ENCODE measurements around the gene SLC24A4.

The SLC24A4 gene

DNA sequence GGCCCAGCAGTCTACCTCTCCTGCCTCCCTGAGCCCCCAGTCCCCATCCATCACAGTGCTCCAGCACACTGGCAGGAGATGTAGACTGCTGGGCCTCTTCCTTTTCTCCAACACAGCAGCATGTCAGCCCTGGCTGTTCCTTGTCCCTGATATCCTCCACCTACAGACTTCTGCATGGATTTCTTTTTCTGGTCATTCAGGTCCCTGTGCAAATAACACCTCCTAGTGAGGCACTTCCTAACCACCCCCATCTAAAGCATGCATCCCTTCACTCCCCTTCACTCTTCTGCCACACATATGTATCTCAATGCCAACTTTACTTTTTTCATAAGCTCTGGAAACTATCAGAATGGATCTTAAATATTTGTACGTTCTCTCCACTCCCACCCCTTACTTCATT is 81.5 kb downstream of the SLC24A4 start:
- no peak for DNase-seq (ENCODE audit: low spot score)

DNA sequence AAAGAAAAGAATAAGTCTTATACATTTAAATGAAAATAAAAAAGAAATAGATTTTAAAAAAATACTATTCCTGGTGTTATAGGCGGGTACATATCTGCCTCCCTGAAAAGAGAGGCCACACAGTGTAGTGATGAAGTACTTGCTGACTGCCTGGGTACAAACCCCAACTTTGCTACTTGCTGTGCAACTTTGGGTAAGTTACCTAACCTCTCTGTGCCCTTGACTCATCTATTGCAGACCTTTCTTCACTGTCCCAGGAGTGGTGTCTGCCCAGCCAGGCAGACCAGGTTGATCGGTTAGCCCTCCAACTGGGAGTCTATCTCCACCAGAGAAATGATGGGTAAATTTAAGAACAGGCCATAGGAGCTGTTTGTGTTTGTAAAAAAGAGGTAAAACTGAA is 82.0 kb downstream of the SLC24A4 start:
- no peak for DNase-seq (ENCODE audit: low spot score)

DNA sequence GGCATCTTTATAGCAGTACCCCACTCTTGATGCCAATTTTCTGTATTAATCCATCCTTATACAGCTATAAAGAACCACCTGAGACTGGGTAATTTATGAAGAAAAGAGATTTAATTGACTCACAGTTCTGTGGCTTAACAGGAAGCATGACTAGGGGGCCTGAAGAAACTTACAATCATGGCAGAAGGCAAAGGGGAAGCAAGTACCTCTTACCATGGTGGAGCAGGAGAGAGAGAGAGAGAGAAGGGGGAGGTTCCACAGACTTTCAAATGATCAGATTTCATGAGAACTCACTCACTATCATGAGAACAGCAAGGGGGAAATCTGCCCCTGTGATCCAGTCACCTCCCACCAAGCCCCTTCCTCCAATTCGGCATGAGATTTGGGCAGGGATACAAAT is 84.4 kb downstream of the SLC24A4 start:
- no peak for DNase-seq (ENCODE audit: low spot score)

DNA sequence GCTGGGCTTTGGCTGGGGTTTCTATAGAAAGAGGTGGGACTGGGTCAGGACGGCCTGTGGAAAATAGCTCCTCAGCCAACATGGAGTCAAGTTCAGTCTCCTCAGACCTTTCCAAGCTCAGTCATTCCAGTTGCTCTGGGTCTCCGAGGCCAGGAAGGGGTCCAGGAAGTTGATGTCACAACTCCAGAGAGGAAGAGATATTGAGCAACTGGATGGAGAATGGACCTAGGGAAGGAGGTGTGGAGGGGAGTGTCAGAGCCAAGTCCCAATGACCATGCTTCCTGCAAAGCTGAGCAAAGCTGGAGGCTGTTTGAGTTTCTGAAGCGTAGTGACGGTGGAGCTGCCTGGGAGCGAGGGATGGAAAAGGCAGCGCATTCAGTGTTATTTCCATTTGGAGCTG is 86.1 kb downstream of the SLC24A4 start:
- no peak for DNase-seq (ENCODE audit: low spot score)

DNA sequence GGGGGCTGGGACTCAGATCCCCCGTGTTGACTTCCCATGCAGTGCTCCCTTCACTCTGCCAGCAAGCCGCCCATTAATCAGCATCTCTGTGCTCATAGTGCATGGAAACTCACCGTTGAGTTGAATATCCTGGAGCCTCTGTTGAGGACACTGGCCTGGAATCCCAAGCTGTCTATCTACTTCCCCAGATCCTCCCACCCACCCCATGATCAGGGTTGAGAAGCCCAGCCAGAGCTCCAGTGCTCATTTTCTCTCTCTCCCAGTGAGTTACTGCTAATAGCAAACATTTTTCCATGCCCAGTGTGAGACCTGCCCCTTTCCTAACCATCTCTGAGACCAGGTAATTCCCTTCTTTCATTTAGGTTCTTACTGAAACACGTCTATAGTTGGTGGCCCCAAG is 88.2 kb downstream of the SLC24A4 start:
- no peak for DNase-seq (ENCODE audit: low spot score)

DNA sequence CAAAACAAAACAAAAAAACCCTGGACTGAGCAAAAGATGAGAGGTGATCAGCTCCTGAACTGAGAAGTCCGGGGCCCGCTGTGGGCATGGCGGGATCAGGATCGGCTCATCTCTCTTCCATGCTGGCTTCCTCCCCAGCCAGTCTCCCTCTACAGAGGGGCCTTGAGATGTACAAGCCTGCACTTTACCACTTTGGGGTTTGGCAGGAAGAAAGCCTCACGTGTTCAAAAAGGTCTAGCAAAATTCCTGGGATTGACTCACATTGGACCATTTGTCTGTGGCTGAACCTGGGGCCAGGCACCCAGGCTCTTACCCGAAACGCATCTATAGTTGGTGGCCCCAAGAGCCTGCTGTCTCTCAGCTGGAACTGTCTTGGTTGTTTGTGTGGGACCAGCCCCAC is 89.0 kb downstream of the SLC24A4 start:
- DNase-seq (ENCODE audit: low spot score): no peak

DNA sequence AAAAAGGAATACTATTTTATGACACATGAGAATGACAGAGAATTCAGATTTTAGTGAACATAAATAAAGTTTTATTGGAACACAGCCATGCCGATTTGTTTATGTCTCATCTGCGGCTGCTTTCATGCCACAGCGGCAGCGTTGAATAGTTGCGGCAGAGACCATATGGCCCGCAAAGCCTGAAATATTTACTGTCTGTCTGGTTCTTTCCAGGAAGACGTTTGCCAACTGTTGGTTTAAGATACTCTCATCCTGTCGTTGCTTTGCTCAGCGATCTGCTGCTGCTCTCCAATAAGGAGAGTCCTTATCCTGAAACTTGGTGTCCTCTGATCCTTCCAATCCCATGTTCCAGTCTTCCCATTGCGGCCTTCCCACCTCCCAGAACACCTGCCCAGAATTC is 89.9 kb downstream of the SLC24A4 start:
- DNase-seq (ENCODE audit: low spot score): no peak

DNA sequence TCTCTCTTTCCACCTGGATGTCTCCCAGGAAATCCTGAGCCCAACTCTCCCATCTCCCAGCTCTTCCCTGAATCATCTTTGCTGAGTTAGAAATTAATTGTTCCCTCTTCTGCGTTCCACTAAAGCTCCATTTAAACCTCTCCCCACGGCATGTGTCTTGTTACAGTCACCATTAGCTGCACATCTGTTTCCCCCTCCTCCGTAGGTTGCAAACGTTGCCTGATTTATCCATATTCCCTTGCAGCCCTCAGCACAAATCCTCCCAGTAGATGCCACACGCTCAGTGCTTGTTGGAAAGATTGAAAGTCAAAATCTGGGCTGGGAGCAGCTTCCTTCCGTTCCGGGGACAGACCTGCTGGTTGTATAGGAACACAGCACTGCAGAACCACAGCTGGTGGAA is 90.4 kb downstream of the SLC24A4 start:
- DNase-seq (ENCODE audit: low spot score): no peak

DNA sequence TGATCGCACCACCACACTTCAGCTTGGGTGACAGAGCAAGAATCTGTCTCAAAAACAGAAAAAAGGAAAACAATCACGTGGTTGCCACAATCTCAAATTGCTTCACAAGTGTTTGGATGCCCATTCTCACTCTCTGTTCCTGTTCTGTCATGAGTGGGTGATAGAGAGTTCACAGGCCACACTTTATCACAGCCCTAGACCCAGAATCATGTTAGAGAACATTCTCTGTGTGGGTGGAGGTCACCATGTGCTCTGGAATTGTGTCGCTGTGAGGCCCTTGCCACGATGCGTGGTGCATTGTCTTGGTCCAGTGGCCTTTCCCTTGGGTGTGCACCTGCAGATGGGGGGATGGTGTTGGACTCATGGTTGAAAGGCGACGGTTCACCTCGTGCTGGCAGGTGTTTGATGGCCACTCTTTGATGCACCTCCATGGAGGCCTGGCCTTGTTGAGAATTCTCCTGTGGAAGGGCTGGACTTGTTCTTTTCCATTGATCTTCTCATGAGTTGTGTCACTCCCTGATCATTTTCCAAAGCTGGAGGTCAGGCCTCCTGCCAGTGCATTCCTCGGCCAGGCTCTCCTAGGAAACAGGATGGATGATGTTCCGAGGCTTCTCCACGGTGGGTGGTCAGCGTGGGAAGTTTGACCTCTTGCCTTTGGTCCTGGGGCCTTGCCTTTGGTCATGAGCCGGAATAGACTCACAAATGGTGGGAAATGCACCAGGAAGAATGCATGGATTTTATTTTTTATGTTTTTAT is 91.9 kb downstream of the SLC24A4 start:
- no peak for DNase-seq (ENCODE audit: low spot score)

DNA sequence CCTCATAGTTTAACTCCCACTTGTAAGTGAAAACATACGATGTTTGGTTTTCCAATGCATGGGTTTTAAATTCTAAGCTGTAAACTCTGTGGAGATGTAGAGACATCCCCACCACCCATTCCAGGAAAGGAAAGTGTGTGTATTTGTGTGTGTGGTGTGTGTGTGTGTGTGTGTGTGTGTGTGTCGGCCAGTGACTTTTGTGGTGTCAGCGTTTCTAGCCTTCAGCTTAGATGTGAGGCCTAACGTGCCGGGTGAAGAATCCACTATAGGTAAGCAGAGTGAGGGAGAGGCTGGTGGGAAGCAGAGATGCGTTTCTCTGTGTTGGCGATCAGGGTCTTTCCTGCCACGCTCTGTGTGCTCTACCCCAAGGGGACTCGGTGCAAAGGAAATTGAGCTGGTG is 93.0 kb downstream of the SLC24A4 start:
- no peak for DNase-seq (ENCODE audit: low spot score)

DNA sequence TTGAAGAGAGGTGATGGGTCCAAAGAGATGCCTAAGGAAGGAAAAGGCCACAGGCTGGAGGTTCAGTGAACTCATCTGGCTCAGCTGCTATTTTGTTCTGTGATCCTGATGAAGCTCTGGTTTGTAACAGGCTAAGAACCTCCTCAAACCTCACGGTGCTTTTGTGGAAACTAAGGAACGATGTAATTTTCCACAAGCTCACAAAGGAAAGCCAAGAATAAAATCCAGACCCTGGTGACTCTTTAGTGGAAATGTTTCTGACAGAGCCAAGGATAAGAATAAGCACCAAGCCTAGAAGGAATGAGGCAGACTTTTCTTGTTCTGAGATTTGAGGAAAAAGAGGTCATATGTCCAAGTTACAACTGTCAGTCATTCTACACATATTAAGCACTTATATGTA is 93.6 kb downstream of the SLC24A4 start:
- no peak for DNase-seq (ENCODE audit: low spot score)

DNA sequence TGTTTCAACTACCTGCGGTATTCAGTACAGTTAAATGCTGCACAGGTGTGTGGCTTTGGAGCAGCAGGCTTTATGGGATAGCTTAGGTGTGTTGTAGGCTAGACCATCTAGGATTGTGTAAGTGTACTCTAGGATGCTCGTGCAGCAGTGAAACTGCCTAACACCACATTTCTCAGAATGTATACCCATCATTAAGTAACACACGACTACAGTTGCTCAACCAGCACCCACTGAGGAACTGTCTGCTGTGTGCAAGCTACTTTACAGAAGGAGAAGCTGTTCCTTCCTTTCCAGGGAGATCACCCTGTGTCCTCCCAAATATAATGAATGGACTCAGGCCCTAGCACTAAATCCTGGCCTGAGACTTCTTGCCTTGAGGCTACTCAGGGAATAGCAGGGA is 94.8 kb downstream of the SLC24A4 start:
- no peak for DNase-seq (ENCODE audit: low spot score)

DNA sequence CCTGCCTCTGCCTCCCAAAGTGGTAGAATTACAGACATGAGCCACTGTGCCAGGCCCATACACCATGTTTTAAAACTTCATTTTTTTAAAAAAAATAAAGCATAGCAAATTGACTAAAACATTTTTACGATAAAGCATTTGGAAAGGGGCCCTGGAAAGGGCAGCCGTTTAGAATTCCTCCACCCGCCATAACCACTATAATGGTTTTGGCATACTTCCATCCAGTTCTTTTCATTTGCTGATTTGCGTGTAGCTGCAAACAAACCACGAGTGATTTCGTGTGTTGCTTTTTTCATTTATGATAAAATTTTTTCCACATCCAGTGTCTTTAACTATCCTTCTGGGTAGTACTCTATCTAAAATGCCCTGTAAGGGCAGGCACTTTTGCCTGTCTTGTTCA is 98.8 kb downstream of the SLC24A4 start:
- no peak for DNase-seq (ENCODE audit: low spot score)

DNA sequence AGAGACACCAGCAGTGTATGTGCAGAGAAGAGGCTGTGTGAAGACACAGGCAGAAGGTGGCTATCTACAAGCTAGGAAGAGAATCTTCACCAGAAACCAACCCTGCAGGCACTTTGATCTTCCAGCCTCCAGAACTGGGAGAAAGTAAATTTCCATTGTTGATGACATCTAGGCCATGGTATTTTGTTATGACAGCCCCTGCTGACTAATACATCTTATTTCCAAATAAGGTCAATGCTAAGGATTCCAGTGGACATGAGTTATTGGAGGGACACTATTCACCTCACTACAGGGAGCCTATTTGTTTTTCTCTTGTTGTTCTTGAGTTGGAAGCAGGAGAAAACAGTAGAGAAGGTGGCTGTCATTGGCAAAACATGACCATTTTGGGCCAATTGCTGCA is 102.1 kb downstream of the SLC24A4 start:
- no peak for DNase-seq (ENCODE audit: low spot score)

DNA sequence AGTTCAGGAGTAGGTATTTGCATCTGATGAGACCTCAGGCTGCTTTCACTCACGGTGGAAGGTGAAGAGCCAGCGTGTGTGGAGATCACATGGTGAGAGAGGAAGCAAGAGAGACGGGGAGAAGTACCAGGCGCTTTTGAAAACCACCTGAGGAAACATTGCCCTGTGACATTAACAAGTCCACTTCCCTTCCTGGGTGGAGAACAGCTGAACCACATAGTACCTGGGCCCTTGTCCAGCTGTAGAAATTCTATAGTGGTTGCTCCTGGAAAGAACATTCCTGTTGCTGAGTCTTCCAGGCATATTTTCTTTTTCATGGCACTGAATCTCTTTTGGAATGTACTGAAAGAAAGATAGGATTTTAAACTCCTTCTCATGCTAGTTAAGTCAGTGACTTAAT is 103.3 kb downstream of the SLC24A4 start:
- no peak for DNase-seq (ENCODE audit: low spot score)

DNA sequence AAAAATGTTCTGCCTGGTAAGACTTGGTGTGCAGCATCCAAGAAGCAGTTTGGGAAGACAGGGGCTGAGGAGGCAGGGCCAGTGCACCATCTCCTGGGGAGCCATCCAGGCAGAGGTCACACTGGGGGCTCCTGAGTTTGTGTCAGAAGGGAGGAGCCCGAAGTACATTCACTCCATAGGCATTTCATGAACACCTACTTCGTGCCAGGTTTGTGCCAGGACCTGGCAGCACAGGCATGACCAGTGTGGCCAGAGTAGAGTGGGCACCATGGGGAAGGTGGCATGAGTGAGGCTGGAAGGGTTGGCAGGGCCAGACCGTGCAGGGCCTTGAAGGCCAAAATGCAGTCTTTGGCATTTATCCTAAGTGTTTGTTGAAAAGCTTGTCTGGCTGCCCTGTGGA is 104.1 kb downstream of the SLC24A4 start:
- DNase-seq (ENCODE audit: low spot score): no peak

DNA sequence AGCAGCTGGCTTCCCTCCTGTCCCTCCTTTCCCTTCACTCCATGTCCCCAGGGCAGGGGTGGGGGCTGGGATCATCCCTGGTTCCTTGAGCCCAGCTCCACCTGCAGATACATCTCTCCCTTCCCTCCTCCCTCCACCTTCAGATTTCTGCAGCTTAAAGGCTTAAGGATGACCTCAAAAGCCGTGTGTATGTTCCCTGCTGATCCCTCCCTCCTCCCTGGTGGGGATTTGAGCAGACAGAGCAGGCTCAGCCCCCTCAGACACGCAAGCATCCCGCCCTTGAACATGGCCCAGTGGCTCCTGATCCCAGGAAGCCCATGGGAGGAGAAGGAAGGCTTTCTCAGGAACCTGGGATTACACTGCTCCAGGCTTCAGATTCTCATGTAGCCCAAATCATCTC is 107.7 kb downstream of the SLC24A4 start:
- DNase-seq (ENCODE audit: low spot score): no peak

DNA sequence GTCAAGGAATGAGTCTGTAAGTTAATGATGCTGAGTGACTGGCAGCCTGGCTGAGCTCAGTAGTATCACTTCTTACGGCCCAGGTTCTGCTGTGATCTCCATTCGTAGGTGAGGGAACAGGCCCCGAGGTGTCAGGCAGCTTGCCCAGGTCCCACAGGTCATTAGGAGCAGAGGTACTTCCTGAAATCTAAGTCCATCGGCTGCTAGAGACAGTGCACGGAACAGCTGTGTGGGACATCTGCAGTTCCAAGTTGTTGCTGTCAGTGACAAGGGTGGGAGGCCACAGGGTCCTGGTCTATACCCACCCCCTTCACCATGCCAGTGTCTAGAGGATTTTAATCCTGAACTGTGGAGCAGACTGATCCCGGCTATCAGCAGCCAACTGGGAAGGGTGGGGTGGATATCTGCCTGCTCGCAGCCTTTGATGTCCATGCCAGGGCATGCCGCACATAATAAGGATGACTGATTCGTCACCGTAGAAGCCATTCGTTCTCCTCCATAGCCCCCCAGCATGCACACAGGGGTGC is 108.3 kb downstream of the SLC24A4 start:
- DNase-seq (ENCODE audit: low spot score): no peak

DNA sequence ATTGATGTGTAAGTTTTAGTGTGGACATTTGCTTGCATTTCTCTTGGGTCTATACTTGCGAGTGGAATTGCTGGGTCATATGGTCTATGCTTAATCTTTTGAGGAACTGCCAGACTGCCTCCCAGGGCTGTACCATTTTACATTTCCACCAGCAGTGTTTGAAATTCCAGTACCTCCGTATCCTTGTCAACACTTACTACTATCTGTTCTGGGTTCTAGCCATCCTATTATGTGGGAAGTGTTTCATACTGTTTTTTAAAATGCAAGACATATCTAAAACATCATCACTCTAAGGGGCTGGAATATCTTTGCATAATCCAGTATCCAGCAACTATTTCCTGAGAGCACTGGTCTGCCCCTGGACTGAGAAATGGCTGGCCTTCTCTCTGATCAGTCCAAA is 110.4 kb downstream of the SLC24A4 start:
- no peak for DNase-seq (ENCODE audit: low spot score)

DNA sequence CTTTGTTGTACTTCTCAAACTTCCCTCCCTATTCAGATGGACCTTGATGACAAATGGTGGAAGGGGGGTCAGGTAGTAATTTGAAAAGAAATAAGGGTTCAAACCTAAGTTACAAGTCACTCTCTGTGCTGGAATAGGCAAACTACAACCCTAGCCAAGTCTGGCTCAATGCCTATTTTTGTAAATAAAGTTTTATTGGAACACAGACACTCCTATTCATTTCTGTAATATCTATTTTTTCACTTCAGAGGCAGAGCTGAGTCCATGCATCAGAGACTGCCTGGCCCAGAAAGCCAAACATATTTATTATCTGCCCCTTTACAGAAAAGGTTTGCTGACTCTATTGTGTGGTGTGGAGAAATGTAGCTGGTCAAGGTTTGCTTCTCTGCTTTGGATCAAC is 112.2 kb downstream of the SLC24A4 start:
- no peak for DNase-seq (ENCODE audit: low spot score)

DNA sequence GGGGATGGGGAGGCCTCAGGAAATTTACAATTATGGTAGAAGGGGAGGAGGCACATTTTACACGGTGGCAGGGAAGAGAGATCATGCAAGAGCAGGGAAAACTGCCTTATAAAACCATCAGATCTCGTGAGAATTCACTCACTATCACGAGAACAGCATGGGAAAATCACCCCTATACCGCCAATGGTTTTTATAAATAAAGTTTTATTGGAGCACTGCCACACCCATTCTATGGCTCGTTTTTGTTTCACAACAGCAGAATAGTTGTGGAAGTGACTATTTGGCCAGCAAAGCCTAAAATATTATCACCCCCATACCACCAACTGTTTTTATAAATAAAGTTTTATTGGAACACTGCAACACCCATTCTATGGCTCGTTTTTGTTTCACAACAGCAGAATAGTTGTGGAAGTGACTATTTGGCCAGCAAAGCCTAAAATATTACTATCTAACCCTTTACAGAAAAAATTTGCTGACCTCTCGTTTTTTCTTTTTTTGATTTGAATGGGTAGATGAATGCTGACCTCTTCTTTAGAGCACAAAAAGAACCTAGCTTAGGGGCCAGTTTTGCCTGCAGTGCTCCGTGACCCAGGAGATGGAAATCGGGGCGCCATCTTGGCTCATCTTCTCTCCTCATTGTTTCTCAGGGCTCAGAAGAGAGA is 113.3 kb downstream of the SLC24A4 start:
- no peak for DNase-seq (ENCODE audit: low spot score)

DNA sequence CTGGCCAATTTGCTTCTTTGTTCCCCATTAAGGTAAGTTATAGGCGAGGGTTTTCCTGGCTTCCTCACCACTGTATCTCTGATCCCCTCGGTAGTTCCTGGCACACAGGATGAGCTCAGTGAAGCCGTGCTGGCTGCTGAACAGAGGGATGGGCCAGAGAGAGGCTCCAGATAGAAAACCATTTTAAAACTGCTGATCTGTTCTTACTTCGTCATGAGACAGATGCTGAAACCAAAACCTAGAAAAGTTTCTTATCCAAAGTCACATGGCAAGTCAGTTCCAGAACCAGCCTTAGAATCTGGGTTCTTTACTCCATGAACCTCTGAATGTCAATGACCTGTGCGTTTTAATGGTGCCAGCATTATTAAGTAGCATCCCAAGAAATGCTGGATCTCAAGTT is 114.3 kb downstream of the SLC24A4 start:
- no peak for DNase-seq (ENCODE audit: low spot score)

DNA sequence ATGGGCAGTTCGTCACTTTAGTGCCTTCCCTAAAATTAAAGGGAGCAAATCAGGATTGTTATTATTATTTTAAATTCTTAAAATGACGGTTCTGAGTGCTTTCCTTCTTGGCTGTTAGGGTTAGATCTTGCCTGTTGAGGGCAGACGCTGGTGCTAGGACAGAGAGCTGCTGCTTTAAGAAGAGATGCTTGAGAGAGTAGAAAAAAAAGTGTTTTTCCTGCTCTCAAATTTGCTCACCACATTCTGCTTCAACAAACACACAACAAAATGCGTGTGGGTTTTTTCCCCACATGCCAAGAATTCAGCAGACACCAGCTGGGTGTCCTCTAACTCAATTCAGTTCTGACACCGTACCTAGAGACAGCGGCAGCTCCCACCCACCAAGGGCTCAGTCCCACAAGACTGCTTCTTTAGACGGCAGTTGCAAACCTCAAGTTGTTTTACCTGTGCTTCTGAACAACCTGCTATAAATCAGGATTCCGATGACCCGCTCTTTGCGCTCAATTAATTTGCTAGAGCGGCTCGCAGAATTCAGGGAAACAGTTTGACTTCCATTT is 114.8 kb downstream of the SLC24A4 start:
- no peak for DNase-seq (ENCODE audit: low spot score)

Data from HuH-7 (cell line).